ENCODE measurements around the gene FGD3. TPM values are rescaled to one million over a fixed set of nuclear protein-coding genes. Genes with fewer than 3 reads are reported as not detected.
A peak's percentile ranks its signal among the peaks of the same experiment; 100 is the strongest.
"Not testable (repeated sequence)": the region's sequence is repeated elsewhere in the genome, so short reads cannot be mapped to it uniquely, and the experiment has no call there.

FGD3 gene
- total RNA-seq, 1 experiment from 2014 or later: 0.65 TPM

DNA sequence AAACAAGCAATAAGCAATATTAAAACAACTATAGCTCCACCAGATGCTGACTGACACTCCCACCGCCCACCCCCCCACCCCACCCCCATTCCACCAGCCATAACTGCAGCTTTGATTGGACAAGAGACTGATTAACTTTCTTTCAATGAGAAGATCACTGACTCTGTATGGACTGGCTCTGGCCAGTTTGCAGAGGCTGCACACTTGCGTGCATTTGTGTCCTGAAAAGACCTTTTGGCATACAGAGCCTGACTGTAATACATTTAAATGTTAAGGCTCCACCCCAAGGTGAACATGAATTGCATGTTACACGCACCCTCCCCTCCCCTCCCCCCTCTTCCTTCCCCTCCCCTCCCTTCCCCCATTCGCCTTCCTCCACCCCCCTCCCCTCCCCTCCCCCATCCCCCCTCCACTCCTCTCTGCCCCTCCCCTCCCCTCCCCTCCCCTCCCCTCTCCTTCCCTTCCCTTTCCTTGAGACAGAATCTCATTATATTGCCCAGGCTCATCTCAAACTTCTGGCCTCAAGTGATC is 31.1 kb downstream of the FGD3 start:
- Histone ChIP-seq H3K4me1 (no peaks in the 10 kb centered on the region), H3K9me3 (replicated peaks) (peaks cover 7% of the 10 kb centered on the region), H3K27ac (no peak overlapping the region), H3K4me3 (no peak overlapping the region), H3K36me3 (no peaks in the 10 kb centered on the region), H3K27me3 (no peaks in the 10 kb centered on the region)
- DNase-seq: no peak

DNA sequence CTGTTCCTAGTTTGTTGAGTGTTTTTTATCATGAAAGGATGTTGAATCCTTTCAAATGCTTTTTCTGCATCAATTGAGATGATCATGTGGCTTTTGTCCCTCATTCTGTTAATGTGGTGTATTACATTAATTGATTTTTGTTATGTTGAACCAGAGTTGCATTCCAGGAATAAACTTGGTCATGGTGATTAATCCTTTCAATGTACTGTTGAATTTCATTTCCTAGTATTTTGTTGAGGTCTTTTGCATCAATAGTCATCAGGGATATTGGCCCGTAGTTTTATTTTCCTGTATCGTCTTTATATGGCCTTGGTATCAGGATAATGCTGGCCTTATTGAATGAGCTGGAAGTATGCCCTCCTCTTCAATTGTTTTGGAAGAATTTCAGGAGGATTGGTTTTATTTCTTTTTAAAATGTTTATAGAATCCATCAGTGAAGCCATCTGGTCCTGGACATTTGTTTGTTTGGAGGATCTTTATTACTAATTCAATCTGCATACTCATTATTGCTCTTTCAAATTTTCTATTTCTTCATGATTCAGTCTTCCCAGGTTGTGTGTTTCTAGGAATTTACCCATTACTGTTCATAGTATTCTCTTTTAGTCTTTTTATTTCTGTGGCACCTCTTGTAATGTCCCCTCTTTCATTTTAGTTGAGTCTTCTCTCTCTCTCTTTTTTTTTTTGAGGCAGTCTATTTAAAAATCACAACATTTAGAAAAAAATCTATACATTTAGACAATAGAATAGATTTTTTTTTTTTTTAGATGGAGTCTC is 32.1 kb downstream of the FGD3 start:
- H3K36me3 ChIP-seq: no peaks in the 10 kb centered on the region
- no peak overlapping the region for H3K4me3 ChIP-seq
- peaks cover 17% of the 10 kb centered on the region for H3K9me3 ChIP-seq (replicated peaks)
- no peaks in the 10 kb centered on the region for H3K4me1 ChIP-seq
- no peak for DNase-seq
- H3K27me3 ChIP-seq: no peaks in the 10 kb centered on the region
- no peak overlapping the region for H3K27ac ChIP-seq

DNA sequence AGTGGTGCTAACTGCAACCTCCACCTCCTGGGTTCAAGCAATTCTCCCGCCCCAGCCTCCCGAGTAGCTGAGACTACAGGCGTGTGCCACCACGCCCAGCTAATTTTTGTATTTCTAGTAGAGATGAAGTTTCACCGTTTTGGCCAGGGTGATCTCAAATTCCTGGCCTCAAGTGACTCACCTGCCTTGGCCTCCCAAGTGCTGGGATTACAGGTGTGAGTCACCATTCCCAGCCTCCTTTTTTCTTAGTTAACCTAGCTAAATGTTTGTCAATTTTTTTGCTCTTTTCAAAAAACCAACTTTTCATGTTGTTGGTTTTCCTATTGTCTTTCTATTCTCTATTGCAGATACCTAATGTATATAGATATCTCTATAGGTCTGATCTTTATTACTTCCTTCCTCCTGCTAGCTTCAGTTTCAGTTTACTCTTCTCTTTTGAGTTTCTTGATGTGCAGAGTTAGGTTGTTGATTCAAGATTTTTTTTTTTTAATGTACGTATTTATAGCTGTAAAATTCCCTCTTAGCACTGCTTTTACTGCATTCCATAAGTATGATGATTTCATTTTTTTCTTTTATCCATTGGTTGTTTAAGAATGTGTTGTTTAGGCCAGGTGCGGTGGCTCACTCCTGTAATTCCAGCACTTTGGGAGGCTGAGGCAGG is 32.9 kb downstream of the FGD3 start:
- no peak for DNase-seq
- Histone ChIP-seq H3K27me3 (no peaks in the 10 kb centered on the region), H3K4me1 (no peaks in the 10 kb centered on the region), H3K4me3 (no peak overlapping the region), H3K27ac (no peak overlapping the region), H3K36me3 (no peaks in the 10 kb centered on the region), H3K9me3 (replicated peaks) (peaks cover 18% of the 10 kb centered on the region)

DNA sequence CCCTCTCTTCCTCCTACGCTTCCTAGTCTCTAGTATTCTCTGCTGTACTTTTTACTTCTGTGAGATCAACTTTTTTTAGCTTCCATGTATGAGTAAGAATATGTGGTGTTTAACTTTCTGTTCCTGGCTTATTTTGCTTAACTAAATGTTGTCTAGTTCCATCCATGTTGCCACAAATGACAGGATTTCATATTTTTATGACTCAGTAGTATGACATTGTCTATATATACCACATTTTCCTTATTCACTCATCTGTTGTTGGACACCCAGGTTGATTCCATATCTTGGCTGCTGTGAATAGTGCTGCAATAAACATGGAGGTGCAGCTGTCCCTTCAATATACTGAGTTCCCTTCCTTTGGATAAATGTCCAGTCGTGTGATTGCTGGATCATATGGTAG is 34.8 kb downstream of the FGD3 start:
- H3K4me3 ChIP-seq: no peak overlapping the region
- H3K27me3 ChIP-seq: no peaks in the 10 kb centered on the region
- no peaks in the 10 kb centered on the region for H3K36me3 ChIP-seq
- H3K27ac ChIP-seq: no peak overlapping the region
- no peak for DNase-seq
- peaks cover 23% of the 10 kb centered on the region for H3K9me3 ChIP-seq (replicated peaks)
- no peaks in the 10 kb centered on the region for H3K4me1 ChIP-seq

DNA sequence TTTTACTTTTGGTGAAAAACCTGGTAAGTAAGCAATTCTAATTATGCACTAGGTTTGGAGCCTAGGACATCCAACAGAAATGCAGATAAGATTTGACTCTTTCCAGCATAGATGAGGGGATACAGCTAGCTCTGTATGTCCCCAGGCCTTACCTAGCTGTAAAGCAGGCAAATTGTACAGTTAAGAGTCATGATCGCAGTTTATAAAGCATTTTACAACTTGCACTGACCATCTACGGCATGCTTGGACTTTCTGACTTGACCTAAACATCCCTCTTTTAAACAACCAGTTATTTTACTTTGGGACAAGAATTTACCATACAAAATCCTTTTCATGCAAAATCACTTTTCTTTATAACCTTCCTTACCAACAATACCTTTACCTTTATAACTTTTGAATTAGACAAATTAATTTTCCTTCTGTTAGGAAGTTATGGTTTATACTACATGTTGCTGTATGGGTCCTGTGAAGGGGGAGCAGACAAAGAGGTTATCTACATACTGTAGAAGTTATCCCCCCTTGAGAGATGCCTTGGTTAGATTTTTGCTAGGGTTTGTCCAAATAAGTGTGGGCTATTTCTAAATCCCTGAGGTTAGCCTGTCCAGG is 36.8 kb downstream of the FGD3 start:
- Histone ChIP-seq H3K9me3 (replicated peaks) (peaks cover 23% of the 10 kb centered on the region), H3K27ac (no peak overlapping the region), H3K4me1 (no peaks in the 10 kb centered on the region), H3K4me3 (no peak overlapping the region), H3K27me3 (no peaks in the 10 kb centered on the region), H3K36me3 (no peaks in the 10 kb centered on the region)
- DNase-seq: peak in 1 of 2 experiments; percentile 41

DNA sequence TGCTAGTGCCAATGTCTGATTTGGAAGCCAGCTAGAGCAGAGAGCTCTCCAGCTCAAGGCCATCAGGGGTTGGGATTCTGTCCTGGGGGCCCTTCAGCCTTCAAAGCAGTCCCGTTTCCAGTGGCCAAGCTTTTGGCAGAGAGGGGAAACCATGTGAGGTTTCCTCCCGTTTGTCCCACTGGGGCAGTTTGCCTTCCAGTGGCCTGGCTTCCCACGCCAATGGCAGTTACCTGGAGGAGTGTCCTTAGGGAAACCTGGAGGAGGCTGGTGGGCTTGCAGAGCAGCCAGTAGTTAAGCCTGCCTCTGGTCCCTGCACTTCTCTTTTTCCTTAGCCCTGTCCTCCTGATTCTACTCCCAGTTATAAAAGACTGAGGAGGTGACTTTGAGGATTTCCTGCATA is 37.7 kb downstream of the FGD3 start:
- DNase-seq: no peak

DNA sequence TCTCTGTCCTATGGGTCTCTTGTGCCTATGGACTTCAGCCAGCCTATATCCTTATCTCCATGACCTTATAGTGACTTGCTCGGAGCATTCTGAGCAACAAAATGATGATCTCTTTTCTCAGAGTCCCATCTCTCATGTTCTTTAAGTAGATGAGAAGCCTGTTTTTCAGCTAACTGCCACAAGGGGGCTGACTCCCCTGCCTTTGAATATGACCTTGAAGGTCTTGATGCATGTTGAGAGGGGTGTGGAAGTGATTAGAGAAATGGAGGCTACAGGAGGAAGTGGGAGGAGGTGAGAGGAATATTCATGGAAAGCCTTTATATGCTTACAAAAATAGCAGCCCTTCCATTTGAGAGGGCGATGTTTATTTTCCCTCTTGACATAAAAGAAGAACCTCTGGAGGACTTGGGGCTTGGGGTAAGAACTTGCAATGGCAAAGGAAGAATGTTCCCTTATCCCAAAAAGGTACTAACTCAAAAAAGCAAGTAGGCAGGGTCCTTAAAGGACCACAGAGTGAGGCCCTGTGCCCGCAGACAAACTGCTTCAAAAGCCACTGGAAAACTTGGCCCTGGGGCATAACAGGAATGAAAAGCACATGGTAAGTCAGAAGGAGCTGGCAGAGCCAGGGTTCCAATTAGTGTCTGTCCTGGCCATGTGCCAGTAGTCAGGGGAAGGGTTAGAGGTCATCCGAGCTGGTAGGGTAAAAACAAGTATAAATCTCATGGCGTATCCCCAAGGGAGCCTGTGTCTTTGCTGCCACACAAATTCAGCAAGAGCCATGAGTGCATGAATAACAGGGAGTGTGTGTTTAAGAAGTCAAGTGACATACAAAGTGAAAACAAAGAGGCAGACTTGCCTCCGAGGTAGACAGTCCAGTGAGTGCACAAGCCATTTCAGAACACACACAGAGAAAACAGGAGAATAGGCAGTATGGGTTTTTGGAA is 39.1 kb downstream of the FGD3 start:
- no peak overlapping the region for H3K27ac ChIP-seq
- peak in 1 of 2 experiments; percentile 58 for DNase-seq
- H3K9me3 ChIP-seq (replicated peaks): peaks cover 21% of the 10 kb centered on the region
- no peaks in the 10 kb centered on the region for H3K27me3 ChIP-seq
- H3K4me1 ChIP-seq: no peaks in the 10 kb centered on the region
- H3K4me3 ChIP-seq: no peak overlapping the region
- H3K36me3 ChIP-seq: no peaks in the 10 kb centered on the region

More for the DNA sequence above, 37.7 kb downstream of the FGD3 start:
- H3K27ac ChIP-seq: no peak overlapping the region
- H3K4me1 ChIP-seq: no peaks in the 10 kb centered on the region
- H3K4me3 ChIP-seq: no peak overlapping the region
- no peaks in the 10 kb centered on the region for H3K27me3 ChIP-seq
- H3K36me3 ChIP-seq: no peaks in the 10 kb centered on the region
- H3K9me3 ChIP-seq (replicated peaks): peaks cover 23% of the 10 kb centered on the region

DNA sequence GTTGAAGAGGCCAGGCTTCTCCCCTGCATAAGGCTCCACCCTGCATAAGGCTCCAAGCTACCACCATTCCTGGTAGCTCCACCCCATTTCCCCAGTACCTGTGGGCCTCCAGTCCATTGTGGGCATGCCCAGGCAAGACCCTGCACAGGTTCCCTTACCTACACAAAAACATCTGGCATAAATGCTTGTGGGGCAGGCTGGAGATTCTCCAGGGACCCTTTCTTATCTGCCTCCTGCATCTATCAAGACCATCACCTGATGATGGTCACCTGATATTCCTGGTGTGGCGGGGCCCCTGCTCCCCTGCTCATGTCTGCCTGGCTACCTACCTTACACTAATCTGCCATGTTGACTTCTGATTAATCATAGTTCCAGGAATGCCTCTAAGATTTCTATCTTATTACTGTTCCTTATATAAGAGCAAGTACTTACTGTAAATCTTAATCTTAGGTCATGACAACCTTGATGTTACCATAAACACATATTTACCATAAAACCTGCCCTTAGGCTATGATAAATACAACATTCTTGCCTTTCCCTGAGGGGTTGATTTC is 41.0 kb downstream of the FGD3 start:
- Histone ChIP-seq H3K9me3 (replicated peaks) (peaks cover 17% of the 10 kb centered on the region), H3K4me3 (no peak overlapping the region), H3K4me1 (no peaks in the 10 kb centered on the region), H3K27ac (no peak overlapping the region), H3K36me3 (no peaks in the 10 kb centered on the region), H3K27me3 (no peaks in the 10 kb centered on the region)
- no peak for DNase-seq

DNA sequence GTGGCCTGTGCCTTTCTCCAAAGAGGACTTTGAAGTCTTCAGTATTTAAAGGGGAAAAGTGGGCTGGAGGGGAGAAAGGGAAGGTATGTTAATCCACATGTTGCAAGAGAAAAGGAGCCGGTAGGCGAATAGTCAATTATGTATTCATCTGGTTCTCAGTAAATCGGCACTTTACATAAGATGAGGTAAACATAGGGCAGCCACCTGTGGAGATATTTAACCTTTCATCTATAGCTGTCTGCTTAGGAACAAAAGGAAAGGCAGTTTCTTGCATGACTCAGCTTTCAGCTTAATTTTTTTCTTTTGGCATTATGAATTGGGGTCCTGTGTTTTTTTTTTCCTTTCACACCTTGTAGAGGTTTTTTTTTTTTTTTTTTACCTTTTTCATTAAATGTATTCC is 42.2 kb downstream of the FGD3 start:
- Histone ChIP-seq H3K4me1 (no peaks in the 10 kb centered on the region), H3K36me3 (no peaks in the 10 kb centered on the region), H3K4me3 (no peak overlapping the region), H3K27me3 (no peaks in the 10 kb centered on the region), H3K27ac (no peak overlapping the region), H3K9me3 (replicated peaks) (peaks cover 5% of the 10 kb centered on the region)
- no peak for DNase-seq

DNA sequence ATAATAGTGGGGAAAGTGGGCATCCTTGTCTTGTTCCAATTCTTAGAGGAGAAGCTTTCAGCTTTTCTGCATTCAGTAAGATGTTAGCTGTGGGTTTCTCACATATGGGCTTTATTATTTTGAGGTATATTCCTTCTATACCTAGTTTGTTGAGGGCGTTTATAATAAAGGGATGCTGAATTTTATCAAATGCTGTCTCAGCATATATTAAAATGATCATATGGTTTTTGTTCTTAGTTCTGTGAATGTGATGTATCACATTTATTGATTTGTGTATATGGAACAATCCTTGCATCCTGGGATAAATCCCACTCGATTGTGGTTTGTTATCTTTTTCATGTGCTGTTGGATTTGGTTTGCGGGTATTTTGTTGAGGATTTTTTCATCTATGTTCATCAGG is 43.1 kb downstream of the FGD3 start:
- DNase-seq: no peak
- H3K4me1 ChIP-seq: no peaks in the 10 kb centered on the region
- H3K9me3 ChIP-seq (replicated peaks): peaks cover 5% of the 10 kb centered on the region; the same call in 1 of the 2 replicates
- no peaks in the 10 kb centered on the region for H3K27me3 ChIP-seq
- no peak overlapping the region for H3K27ac ChIP-seq
- H3K36me3 ChIP-seq: no peaks in the 10 kb centered on the region
- no peak overlapping the region for H3K4me3 ChIP-seq

DNA sequence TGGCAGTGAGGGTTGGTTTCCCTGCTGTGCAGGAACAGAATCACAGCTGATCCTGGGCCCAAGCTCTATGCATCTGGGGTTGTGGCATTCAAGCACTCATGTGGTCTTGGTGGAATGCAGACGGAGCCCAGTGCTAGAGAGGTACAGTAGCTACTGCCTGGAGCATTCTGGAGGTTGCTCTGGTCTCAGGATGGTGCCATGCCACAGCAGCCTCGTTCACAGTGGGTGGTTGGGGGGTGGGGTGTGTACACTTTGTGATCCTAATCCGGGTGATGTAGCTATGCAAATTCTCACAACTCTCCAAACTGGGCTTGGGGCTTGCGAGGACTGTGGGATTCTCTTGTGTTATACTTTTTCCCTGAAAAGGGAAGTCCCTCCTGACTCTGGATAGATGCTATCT is 45.2 kb downstream of the FGD3 start:
- H3K4me1 ChIP-seq: no peaks in the 10 kb centered on the region
- no peaks in the 10 kb centered on the region for H3K36me3 ChIP-seq
- H3K9me3 ChIP-seq (replicated peaks): no peaks in the 10 kb centered on the region; the same call in 1 of the 2 replicates
- H3K4me3 ChIP-seq: no peak overlapping the region
- no peaks in the 10 kb centered on the region for H3K27me3 ChIP-seq
- no peak overlapping the region for H3K27ac ChIP-seq
- DNase-seq: no peak

DNA sequence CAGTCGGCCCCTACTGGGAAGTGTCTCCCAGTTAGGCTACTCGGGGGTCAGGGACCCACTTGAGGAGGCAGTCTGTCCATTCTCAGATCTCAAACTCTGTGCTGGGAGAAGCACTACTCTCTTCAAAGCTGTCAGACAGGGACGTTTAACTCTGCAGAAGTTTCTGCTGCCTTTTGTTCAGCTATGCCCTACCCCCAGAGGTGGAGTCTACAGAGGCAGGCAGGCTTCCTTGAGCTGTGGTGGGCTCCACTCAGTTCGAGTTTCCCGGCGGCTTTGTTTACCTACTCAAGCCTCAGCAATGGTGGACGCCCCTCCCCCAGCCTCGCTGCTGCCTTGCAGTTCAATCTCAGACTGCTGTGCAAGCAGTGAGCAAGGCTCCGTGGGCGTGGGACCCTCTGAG is 51.5 kb downstream of the FGD3 start:
- not testable (repeated sequence) for DNase-seq; H3K27ac ChIP-seq; H3K27me3 ChIP-seq; H3K4me1 ChIP-seq; H3K4me3 ChIP-seq; H3K9me3 ChIP-seq (replicated peaks); H3K36me3 ChIP-seq

DNA sequence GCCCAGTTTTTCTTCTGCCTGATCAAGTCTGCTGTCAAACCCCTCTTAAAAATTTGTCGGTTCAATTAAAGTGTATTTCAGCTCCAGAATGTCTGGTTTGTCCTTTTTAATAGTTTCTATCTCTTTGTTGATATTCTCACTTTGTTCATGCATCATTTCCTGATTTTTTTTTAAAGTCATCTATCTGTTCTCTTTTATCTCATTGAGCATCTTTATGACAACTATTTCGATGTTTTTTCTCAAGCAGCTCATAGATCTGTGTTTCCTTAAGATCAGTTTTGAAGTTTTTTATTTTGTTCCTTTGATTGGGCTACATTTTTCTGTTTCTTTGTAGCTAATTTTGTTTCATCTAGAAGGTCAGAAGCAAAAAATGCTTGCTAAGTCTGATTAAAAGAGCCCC is 53.7 kb downstream of the FGD3 start:
- Histone ChIP-seq H3K9me3 (replicated peaks) (no peaks in the 10 kb centered on the region), H3K27me3 (no peaks in the 10 kb centered on the region), H3K27ac (no peak overlapping the region), H3K4me1 (no peaks in the 10 kb centered on the region), H3K4me3 (no peak overlapping the region), H3K36me3 (no peaks in the 10 kb centered on the region)
- no peak for DNase-seq

DNA sequence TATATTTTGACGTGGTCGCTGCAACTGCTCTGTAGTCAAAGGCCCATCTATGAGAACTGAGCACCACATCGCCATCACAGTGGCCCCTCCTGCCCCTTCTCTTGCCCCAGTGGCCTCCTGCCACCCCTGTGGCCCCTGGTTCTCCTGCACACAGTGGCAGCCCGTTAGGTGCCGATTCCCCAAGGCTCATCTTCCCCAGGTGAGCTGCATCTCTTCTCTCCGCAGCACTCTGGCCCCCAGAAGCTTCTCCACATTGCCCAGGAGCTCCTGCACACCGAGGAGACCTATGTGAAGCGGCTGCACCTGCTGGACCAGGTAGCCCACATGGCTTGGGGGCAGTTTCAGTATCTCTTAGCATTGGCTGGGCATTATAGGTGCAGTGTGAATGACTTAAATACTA is 55.4 kb downstream of the FGD3 start:
- H3K4me3 ChIP-seq: no peak overlapping the region
- no peak overlapping the region for H3K27ac ChIP-seq
- H3K4me1 ChIP-seq: no peaks in the 10 kb centered on the region
- DNase-seq: no peak
- H3K36me3 ChIP-seq: no peaks in the 10 kb centered on the region
- H3K27me3 ChIP-seq: no peaks in the 10 kb centered on the region
- no peaks in the 10 kb centered on the region for H3K9me3 ChIP-seq (replicated peaks)
